ENCODE measurements around the gene MORC3. TPM values are rescaled to one million over a fixed set of nuclear protein-coding genes. Genes with fewer than 3 reads are reported as not detected.

MORC3 gene
- total and polyA plus RNA-seq, 2 of the 4 experiments (the other 2 are of a cell fraction): 14.0 to 23.5 TPM

- CTCF ChIA-PET: no interaction called here
- no peak overlapping the region for H2AFZ ChIP-seq (replicated peaks; ENCODE audit: low read length, poor library complexity)
- H3K4me1 ChIP-seq (ENCODE audit: control insufficient read depth, insufficient read depth, low read length): peaks cover 8% of the 10 kb centered on the region
- in situ Hi-C loops (cut with MboI; ENCODE audit: low sequenced_read_pairs): no loop called here
- H2AK5ac ChIP-seq (ENCODE audit: low read depth, low read length): no peak overlapping the region
- no peak overlapping the region for H3K18ac ChIP-seq (ENCODE audit: low read depth, low read length)
- no peaks in the 10 kb centered on the region for H3K27me3 ChIP-seq (ENCODE audit: control insufficient read depth, insufficient read depth, low read length)
- no peak overlapping the region for H2AK9ac ChIP-seq (replicated peaks; ENCODE audit: low read depth, low read length, poor library complexity)
- H4K8ac ChIP-seq (ENCODE audit: low read depth in 2 of 2, low read length in 2 of 2): no peak overlapping the region
- no CpG with 5 or more reads among the region's 1 CpG for WGBS, 2 experiments (ENCODE audit: extremely low coverage in 2 of 2, insufficient read length in 1 of 2)
- H3K4ac ChIP-seq (ENCODE audit: low read depth, low read length): no peak overlapping the region
- H3K23ac ChIP-seq (ENCODE audit: low read depth, low read length): no peak overlapping the region
- intact Hi-C loops (cut with micrococcal nuclease): no loop called here
- H3K36me3 ChIP-seq (ENCODE audit: control insufficient read depth, insufficient read depth, low read length): peaks cover 52% of the 10 kb centered on the region
- H3K9ac ChIP-seq (ENCODE audit: low read depth, low read length): no peak overlapping the region
- H3K14ac ChIP-seq (replicated peaks; ENCODE audit: low read depth, low read length): no peak overlapping the region
- ATAC-seq (ENCODE audit: low read depth) (no peak), DNase-seq (no peak)
- no peak overlapping the region for H3K27ac ChIP-seq (ENCODE audit: insufficient read depth, low read length)
- H3K4me2 ChIP-seq (ENCODE audit: low read depth, low read length): no peak overlapping the region
- no peak overlapping the region for H2BK5ac ChIP-seq (ENCODE audit: low read depth, low read length, poor library complexity, severe bottlenecking)
- no peaks in the 10 kb centered on the region for H3K9me3 ChIP-seq (ENCODE audit: control insufficient read depth, insufficient read depth, low read length)
- peaks cover 7% of the 10 kb centered on the region; the same call in 1 of the 2 replicates for H4K20me1 ChIP-seq (ENCODE audit: insufficient read depth, low read length)
- no peak for TF ChIP-seq RCOR1 (IDR thresholded peaks at IDR 0.05; ENCODE audit: insufficient replicate concordance, low read length)
- TF ChIP-seq POLR2A (IDR thresholded peaks at IDR 0.05; ENCODE audit: low read depth, low read length): no peak
- TF ChIP-seq SMC3 (IDR thresholded peaks at IDR 0.05; ENCODE audit: low read depth, low read length): no peak
- no peak for TF ChIP-seq USF2 (IDR thresholded peaks at IDR 0.05; ENCODE audit: low read depth, low read length)
- no peak overlapping the region for H3K56ac ChIP-seq (ENCODE audit: extremely low read depth, insufficient read depth, low read length)
- H3K4me3 ChIP-seq (ENCODE audit: insufficient read depth, low read depth, low read length): no peak overlapping the region
- no peak overlapping the region for H4K91ac ChIP-seq (ENCODE audit: insufficient read depth, low read depth, low read length)
- H4K5ac ChIP-seq (ENCODE audit: low read depth, low read length): no peak overlapping the region
- H2BK15ac ChIP-seq (ENCODE audit: low read depth, low read length): no peak overlapping the region
- H3K9me1 ChIP-seq (ENCODE audit: insufficient read depth, low read length): peaks cover 7% of the 10 kb centered on the region; the same call in 1 of the 2 replicates
- H3K79me1 ChIP-seq (ENCODE audit: low read depth in 1 of 2, low read length in 2 of 2): peaks cover 21 to 41% of the 10 kb centered on the region in 2 experiments
- no peak overlapping the region for H2BK120ac ChIP-seq (ENCODE audit: low read depth, low read length)
- no TSS peak for BruUV-seq (replicated peaks)
- POLR2A ChIA-PET (ENCODE audit: unreplicated experiment): no interaction called here
- H2BK20ac ChIP-seq (ENCODE audit: low read depth, low read length): no peak overlapping the region
- dilution Hi-C loops (cut with HindIII; ENCODE audit: low sequenced_read_pairs, unreplicated experiment): no loop called here
These were observed 24.9 kb downstream of the MORC3 start for GRCh38 chr21:36344931-36345330.

Data from IMR-90 (cell line).